Inferior parietal cortex (tissue), 1 donor: Measurements from ENCODE around the gene CCDC87.
"Not testable (repeated sequence)": the region's sequence is repeated elsewhere in the genome, so short reads cannot be mapped to it uniquely, and the experiment has no call there.

ENCODE experiments used
- DNase-seq: peaks from one replicate; pipeline ENCODE4 v3.0.0-alpha.2; 2016; ENCODE audit errors: extremely low spot score

Gene CCDC87

GRCh38 chr11:66592457-66593302 lies at the start of gene CCDC87, which contains the start of gene CCS:
CCDC87 (minus strand) TSS chr11:66593063; CDS start chr11:66593015, 48 bp downstream.
CCS (plus strand) TSS chr11:66593185; CDS start chr11:66593262, 77 bp downstream.
- peak; percentile 97 for DNase-seq

GRCh38 chr11:66641834-66642233 lies 49.0 kb upstream of the CCDC87 start:
- DNase-seq = no peak

GRCh38 chr11:66639814-66640340 lies 47.0 kb upstream of the CCDC87 start:
- not testable (repeated sequence) for DNase-seq

DNA sequence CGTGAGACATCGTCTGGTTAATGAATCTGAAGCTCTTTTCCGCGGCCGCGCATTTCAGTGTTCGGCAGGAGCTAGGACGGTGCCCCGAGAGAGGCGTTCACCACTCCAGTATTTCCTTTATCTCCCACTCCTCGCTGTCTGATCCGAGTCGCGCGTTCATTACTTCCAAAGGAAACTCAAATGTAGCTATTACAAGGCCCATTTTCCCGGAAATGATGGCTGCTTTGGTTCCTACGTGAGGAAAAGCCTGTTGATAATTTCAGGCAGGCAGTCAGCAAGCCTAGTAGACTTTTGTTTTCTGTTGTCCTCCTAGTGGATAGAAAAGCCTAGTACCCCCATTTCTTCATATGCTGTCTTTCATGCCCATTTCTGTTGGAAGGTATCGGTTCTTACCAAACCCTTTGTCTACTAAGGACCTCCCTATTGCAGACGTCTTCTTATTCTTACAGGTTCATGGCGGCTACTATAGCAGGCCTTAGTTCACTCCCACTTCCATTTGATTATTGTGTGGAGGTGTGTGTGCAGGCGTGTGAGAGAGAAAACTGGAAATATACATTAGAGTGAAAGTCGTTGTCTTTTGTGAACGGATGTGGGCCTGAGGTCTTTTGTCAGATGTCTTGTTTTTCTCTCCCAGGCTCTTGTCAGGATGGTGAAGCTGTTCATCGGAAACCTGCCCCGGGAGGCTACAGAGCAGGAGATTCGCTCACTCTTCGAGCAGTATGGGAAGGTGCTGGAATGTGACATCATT lies 46.4 kb upstream of the CCDC87 start:
- peak; percentile 55 for DNase-seq

GRCh38 chr11:66638177-66639065 lies 45.6 kb upstream of the CCDC87 start, which contains the start of gene RBM4:
RBM4 (plus strand) TSS chr11:66638703; CDS start chr11:66639712, 1,009 bp downstream.
- peak; percentile 100 for DNase-seq

- DNase-seq = no peak
Observed at GRCh38 chr11:66637557-66638176, 44.8 kb upstream of the CCDC87 start.

- DNase-seq = no peak
Observed at GRCh38 chr11:66636411-66636810, 43.5 kb upstream of the CCDC87 start.

DNA sequence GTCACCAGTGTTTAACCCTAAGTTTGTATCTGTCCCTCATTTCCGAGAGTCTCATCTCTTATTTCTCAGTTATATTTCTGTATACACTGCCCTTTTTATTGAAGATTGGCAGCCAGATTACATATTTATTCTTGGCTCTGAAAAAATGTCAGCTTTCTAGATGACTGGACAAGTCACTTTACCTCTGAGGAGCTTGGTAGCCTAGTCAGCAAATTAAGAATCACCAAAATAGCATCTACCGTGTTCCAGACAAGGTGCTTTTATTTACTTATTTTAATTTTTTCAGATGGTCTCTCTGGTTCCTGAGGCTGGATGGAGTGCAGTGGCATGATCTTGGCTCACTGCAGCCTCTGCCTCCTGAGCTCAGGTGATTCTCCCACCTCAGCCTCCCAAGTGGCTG lies 40.1 kb upstream of the CCDC87 start:
- DNase-seq = no peak

DNA sequence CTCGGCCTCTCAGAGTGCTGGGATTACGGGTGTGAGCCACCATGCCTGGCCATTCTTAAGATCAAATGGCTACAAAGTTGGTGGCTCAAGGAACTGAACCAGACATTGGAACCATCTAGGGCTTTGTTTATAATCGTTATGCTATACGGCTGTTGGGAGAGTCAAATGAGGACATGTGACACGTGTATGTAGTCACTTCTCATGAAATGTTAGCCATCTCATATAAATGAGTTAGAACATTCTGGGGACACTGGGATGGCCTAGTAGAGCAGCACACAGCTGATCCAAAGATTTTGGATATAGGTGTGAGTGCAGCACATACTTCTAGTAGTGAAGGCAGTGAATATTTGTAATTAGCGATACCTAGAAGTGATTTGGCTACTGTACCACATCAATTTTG lies 39.0 kb upstream of the CCDC87 start:
- no peak for DNase-seq

- DNase-seq = no peak
Observed at GRCh38 chr11:66629356-66629755, 36.5 kb upstream of the CCDC87 start.

DNA sequence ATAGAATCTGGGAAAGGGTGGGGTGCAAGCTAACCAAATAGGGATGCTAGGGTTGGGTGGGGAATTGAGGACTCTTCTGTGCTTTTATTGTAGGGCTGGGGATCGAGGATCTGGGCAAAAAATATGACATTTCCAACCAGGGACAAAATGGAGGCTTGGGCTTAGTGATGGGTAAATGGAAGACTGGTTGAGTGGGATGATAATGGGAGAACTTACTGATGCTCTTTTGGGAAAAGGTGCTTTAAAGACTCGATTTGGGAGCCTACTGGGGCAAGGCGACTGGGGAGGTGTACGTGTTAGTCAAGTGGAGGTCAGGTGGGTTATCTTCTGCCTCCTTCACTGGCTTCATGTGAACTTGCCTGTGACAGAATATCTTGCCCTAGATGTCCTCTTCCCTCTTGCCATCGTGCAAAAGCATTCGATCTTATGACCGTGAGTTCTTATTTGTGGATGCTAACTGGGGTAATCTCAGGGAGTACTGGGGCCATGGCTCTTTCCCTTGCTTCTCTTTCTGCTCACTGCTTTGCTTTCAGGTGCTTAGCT lies 35.3 kb upstream of the CCDC87 start:
- no peak for DNase-seq

GRCh38 chr11:66626926-66627325 lies 34.1 kb upstream of the CCDC87 start:
- no peak for DNase-seq

- DNase-seq = no peak
Observed at GRCh38 chr11:66626382-66626781, 33.5 kb upstream of the CCDC87 start.

DNA sequence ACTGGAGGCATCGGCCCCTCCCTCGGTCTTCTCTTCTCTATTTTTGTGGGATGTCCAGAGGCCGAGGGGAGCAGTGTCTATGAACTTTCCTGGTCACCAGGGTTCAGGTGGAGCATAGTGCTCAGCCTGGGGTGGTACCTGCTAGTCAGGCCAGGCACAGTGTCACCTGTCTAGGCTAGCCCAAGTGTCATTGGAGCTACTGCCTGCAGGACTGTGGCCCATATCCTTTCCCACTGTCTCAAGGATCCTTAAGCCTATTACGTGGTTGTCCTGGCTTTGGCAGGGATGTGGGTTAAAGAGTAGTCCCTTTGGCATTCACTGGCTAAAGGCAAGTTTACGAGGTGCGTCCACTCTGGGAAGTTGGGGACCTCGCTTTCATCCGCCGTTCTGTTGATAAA lies 32.9 kb upstream of the CCDC87 start:
- no peak for DNase-seq

DNA sequence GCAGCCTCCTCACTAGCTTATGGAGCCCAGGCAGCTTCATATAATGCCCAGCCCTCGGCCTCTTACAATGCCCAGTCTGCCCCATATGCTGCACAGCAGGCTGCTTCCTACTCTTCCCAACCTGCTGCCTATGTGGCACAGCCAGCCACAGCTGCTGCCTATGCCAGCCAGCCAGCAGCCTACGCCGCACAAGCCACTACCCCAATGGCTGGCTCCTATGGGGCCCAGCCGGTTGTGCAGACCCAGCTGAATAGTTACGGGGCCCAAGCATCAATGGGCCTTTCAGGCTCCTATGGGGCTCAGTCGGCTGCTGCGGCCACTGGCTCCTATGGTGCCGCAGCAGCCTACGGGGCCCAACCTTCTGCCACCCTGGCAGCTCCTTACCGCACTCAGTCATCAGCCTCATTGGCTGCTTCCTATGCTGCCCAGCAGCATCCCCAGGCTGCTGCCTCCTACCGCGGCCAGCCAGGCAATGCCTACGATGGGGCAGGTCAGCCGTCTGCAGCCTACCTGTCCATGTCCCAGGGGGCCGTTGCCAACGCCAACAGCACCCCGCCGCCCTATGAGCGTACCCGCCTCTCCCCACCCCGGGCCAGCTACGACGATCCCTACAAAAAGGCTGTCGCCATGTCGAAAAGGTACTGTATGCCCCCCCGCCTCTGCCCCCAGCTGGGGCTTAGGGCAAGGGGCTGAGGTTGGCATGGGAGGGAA lies 32.3 kb upstream of the CCDC87 start:
- no peak for DNase-seq

DNA sequence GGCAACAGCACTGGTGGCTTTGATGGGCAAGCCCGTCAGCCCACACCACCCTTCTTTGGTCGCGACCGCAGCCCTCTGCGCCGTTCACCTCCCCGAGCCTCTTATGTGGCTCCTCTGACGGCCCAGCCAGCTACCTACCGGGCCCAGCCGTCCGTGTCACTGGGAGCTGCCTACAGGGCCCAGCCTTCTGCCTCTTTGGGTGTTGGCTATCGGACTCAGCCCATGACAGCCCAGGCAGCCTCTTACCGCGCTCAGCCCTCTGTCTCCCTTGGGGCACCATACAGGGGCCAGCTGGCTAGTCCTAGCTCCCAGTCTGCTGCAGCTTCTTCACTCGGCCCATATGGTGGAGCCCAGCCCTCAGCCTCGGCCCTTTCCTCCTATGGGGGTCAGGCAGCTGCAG lies 31.6 kb upstream of the CCDC87 start:
- no peak for DNase-seq

DNA sequence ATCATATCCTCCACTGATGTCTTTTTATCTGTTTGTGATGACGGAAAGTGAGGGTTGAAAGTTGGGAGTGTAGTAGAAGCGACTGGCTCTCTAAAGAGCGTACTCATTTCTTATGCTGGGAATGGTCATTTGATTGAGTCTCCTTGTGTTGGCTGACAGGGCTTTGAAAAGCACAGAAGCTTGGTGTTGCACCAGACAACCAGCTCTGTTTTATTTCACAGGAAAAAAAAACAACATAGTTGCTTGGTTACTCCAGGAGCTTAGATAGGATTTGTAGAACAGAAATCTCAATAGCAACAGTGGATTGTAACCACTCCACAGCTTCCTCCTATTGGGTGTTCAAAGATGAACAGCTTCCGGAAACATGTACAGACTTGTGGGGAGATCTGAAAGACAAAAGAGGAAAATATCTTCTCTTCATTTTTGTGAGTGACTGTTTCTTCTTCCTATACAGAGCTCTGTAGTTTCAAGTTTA lies 26.3 kb upstream of the CCDC87 start:
- DNase-seq = peak; percentile 29

DNA sequence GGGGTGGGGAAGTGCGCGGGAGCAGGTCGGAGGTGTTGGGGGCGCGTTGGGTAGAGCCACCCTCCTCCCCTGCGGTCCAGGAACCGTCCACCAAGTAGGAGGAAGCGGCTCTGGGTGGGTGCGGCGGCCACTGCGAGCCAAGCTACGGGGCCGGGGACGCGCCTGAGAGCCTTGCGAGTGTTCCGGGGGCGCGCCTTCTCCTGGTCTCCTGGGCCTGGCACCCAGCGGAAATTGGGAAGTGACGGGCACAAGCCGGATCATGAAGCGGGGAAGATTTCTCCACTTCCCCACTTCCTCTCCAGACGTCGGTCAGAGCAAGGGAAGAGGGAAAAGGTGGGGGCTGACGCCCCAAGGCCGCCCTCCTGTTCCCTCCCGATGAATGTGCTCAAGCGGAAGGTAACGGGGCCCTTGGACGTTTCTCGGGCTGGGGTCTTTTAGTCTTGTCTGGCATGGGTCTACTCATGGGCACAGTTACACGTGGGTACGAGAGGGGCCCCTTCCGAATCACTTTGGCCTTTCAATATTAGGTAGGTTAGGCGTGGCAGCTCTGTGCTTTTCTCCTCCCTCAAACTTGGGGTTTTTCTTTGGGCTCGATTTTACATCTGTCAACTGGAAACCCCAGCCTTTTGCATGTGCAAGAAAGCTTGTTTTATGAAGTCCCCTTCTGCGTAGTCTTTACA lies 24.4 kb upstream of the CCDC87 start:
- DNase-seq = no peak
